Panc1 (cell line): Measurements from ENCODE around the gene CLEC16A.

Source experiments
- CTCF ChIP-seq: fragments of 450-650 bp; IDR thresholded peaks from 2 replicates; pipeline ENCODE4 v1.5.1; 2017; ENCODE audit warnings: mild to moderate bottlenecking
- REST ChIP-seq, 2 experiments: IDR thresholded peaks; 2 replicates each; pipeline ENCODE4 v1.6.1; 2011 to 2012; ENCODE audit warnings: low read depth in 2 of 2, control low read depth in 1 of 2, low read length in 1 of 2, mild to moderate bottlenecking in 1 of 2, moderate library complexity in 1 of 2; ENCODE audit not compliant: insufficient read depth in 1 of 2

- TF ChIP-seq CTCF (no peak), REST (IDR thresholded peaks at IDR 0.05; ENCODE audit: insufficient read depth in 1 of 2, low read depth in 2 of 2, low read length in 1 of 2) (no peak)
Measured at GRCh38 chr16:11067266-11067665, 122.9 kb downstream of the CLEC16A start.
